Neuronal stem cell (in vitro differentiated cells): Measurements from ENCODE around the gene BMP8B.

ENCODE experiments used
- DNase-seq: peaks from one replicate; pipeline ENCODE4 v3.0.0-alpha.2; 2013; ENCODE audit warnings: low spot score
- H2AFZ ChIP-seq: one replicate; pipeline ENCODE4 v1.6.1; 2013; ENCODE audit warnings: mild to moderate bottlenecking, low read length, inconsistent platforms
- H2AK5ac ChIP-seq: 2 replicates; pipeline ENCODE4 v1.6.1; 2013; ENCODE audit warnings: low read depth, mild to moderate bottlenecking, inconsistent platforms, low read length, moderate library complexity, mixed read lengths
- H2BK120ac ChIP-seq: 2 replicates; pipeline ENCODE4 v1.6.1; 2013; ENCODE audit warnings: low read depth, mild to moderate bottlenecking, inconsistent platforms, low read length, moderate library complexity, mixed read lengths
- H2BK12ac ChIP-seq: one replicate; pipeline ENCODE4 v1.6.1; 2013; ENCODE audit warnings: low read length, inconsistent platforms
- H2BK15ac ChIP-seq: 2 replicates; pipeline ENCODE4 v1.6.1; 2013; ENCODE audit warnings: mild to moderate bottlenecking, low read length, inconsistent platforms, mixed read lengths
- H2BK5ac ChIP-seq: one replicate; pipeline ENCODE4 v1.6.1; 2013; ENCODE audit warnings: inconsistent platforms, mild to moderate bottlenecking, low read length, moderate library complexity
- H3K14ac ChIP-seq: one replicate; pipeline ENCODE4 v1.6.1; 2013; ENCODE audit warnings: low read length, inconsistent platforms
- H3K18ac ChIP-seq: 2 replicates; pipeline ENCODE4 v1.6.1; 2013; ENCODE audit warnings: low read length, inconsistent platforms
- H3K23ac ChIP-seq: 2 replicates; pipeline ENCODE4 v1.6.1; 2013; ENCODE audit warnings: low read depth, mild to moderate bottlenecking, mixed read lengths, low read length, inconsistent platforms; ENCODE audit not compliant: poor library complexity
- H3K27ac ChIP-seq: replicated peaks from 3 replicates; pipeline ENCODE4 v1.5.1; 2013; ENCODE audit warnings: low read length, inconsistent platforms
- H3K27me3 ChIP-seq, 3 experiments: 2 replicates each; pipeline ENCODE4 v1.6.1; 2013; ENCODE audit warnings: low read length in 3 of 3, mild to moderate bottlenecking in 2 of 3, inconsistent platforms in 1 of 3, low read depth in 1 of 3, mixed read lengths in 1 of 3, moderate library complexity in 1 of 3; ENCODE audit not compliant: control insufficient read depth in 3 of 3, insufficient read depth in 3 of 3
- H3K36me3 ChIP-seq, 2 donors: replicated peaks in 1 of 2; 2 replicates each; pipeline ENCODE4 v1.6.1; 2013; ENCODE audit warnings: low read length in 2 of 2; ENCODE audit not compliant: control insufficient read depth in 2 of 2, insufficient read depth in 2 of 2
- H3K4ac ChIP-seq: 2 replicates; pipeline ENCODE4 v1.6.1; 2013; ENCODE audit warnings: inconsistent platforms, mild to moderate bottlenecking, low read length, moderate library complexity
- H3K4me1 ChIP-seq, 2 donors: 1 replicate in 1 of 2; 2 replicates in 1 of 2; pipeline ENCODE4 v1.6.1; 2013; ENCODE audit warnings: low read length in 2 of 2, low read depth in 1 of 2; ENCODE audit not compliant: control insufficient read depth in 2 of 2, insufficient read depth in 1 of 2
- H3K4me2 ChIP-seq: one replicate; pipeline ENCODE4 v1.6.1; 2013; ENCODE audit warnings: mild to moderate bottlenecking, low read length, inconsistent platforms; ENCODE audit not compliant: insufficient read depth, poor library complexity, severe bottlenecking
- H3K4me3 ChIP-seq, 2 donors: 2 replicates each; pipeline ENCODE4 v1.5.1; 2013; ENCODE audit warnings: low read length in 2 of 2, mild to moderate bottlenecking in 2 of 2, inconsistent platforms in 1 of 2, moderate library complexity in 1 of 2
- H3K79me1 ChIP-seq: one replicate; pipeline ENCODE4 v1.6.1; 2013; ENCODE audit warnings: low read depth, mild to moderate bottlenecking, inconsistent platforms, low read length, moderate library complexity
- H3K9ac ChIP-seq: one replicate; pipeline ENCODE4 v1.6.1; 2013; ENCODE audit warnings: mild to moderate bottlenecking, low read depth, low read length, inconsistent platforms; ENCODE audit not compliant: poor library complexity
- H3K9me3 ChIP-seq, 2 donors: replicated peaks in 1 of 2; 2 replicates each; pipeline versions ENCODE3 to v1.6.1; 2013; ENCODE audit warnings: low read length in 2 of 2, mild to moderate bottlenecking in 2 of 2, inconsistent platforms in 1 of 2, low read depth in 1 of 2, mixed read lengths in 1 of 2, moderate library complexity in 1 of 2; ENCODE audit not compliant: control insufficient read depth in 2 of 2, insufficient read depth in 1 of 2
- H4K8ac ChIP-seq: one replicate; pipeline ENCODE4 v1.6.1; 2013; ENCODE audit warnings: low read depth, mild to moderate bottlenecking, inconsistent platforms, low read length, moderate library complexity
- H4K91ac ChIP-seq: one replicate; pipeline ENCODE4 v1.6.1; 2013; ENCODE audit warnings: low read length, low read depth, mild to moderate bottlenecking, inconsistent platforms; ENCODE audit not compliant: poor library complexity
- WGBS, 2 donors: extraction: QIAGEN DNeasy Blood & Tissue Kit; methylation state at CpG; one replicate each; pipeline ENCODE4 v1.1.7; 2013; ENCODE audit warnings: missing lambda C conversion rate in 2 of 2, mixed read lengths in 1 of 2; ENCODE audit not compliant: insufficient read length in 2 of 2, insufficient replicate concordance in 1 of 2; ENCODE audit errors: extremely low coverage in 2 of 2; 5-methylcytosine and 5-hydroxymethylcytosine counted together

Gene BMP8B

GRCh38 chr1:39802496-39803260 is 14.0 kb upstream of the BMP8B start:
- H3K23ac ChIP-seq, result no peak overlapping the region
- no peaks in the 10 kb centered on the region for H3K79me1 ChIP-seq
- H3K14ac ChIP-seq, result no peak overlapping the region

GRCh38 chr1:39800471-39800835 is 11.8 kb upstream of the BMP8B start:
- Histone ChIP-seq H2AK5ac (no peak overlapping the region), H4K8ac (no peak overlapping the region), H2AFZ (no peak overlapping the region), H3K4me3 (no peak overlapping the region), H2BK120ac (no peak overlapping the region), H3K23ac (no peak overlapping the region), H3K18ac (no peak overlapping the region), H3K27me3 (peaks cover 0 to 6% (median 0%) of the 10 kb centered on the region in 3 experiments), H3K9ac (no peak overlapping the region), H4K91ac (no peak overlapping the region), H3K4ac (no peak overlapping the region), H2BK5ac (no peak overlapping the region), H3K79me1 (no peaks in the 10 kb centered on the region), H3K4me1 (peaks cover 0 to 1% of the 10 kb centered on the region in 2 donors), H3K27ac (no peak overlapping the region), H3K9me3 (no peaks in the 10 kb centered on the region), H3K4me2 (no peak overlapping the region), H3K36me3 (no peaks in the 10 kb centered on the region), H3K14ac (no peak overlapping the region), H2BK15ac (no peak overlapping the region), H2BK12ac (no peak overlapping the region)
- no CpG with 5 or more reads among the region's 3 CpGs for WGBS, 2 donors
- DNase-seq, result no peak

More at GRCh38 chr1:39802496-39803260, 14.0 kb upstream of the BMP8B start:
- Histone ChIP-seq H3K18ac (no peak overlapping the region), H4K8ac (no peak overlapping the region), H3K27ac (no peak overlapping the region), H3K9ac (no peak overlapping the region), H4K91ac (no peak overlapping the region), H3K4ac (no peak overlapping the region), H2BK15ac (no peak overlapping the region), H3K27me3 (peaks cover 0 to 3% (median 0%) of the 10 kb centered on the region in 3 experiments), H3K4me1 (peaks cover 0 to 1% of the 10 kb centered on the region in 2 donors), H2BK12ac (no peak overlapping the region), H3K4me3 (no peak overlapping the region), H2AFZ (peak overlapping the region; percentile 53), H2AK5ac (no peak overlapping the region), H2BK5ac (no peak overlapping the region), H3K9me3 (no peaks in the 10 kb centered on the region), H2BK120ac (no peak overlapping the region), H3K4me2 (no peak overlapping the region), H3K36me3 (no peaks in the 10 kb centered on the region)
- no peak for DNase-seq
- WGBS, 2 donors, result no CpG with 5 or more reads among the region's 14 CpGs

- Histone ChIP-seq H3K4me2 (no peak overlapping the region), H3K36me3 (no peaks in the 10 kb centered on the region), H4K8ac (no peak overlapping the region), H3K4me1 (peaks cover 0 to 1% of the 10 kb centered on the region in 2 donors), H2BK5ac (no peak overlapping the region), H2AFZ (no peak overlapping the region), H3K27me3 (peaks cover 0 to 6% (median 0%) of the 10 kb centered on the region in 3 experiments), H3K9ac (no peak overlapping the region), H3K9me3 (no peaks in the 10 kb centered on the region), H4K91ac (no peak overlapping the region), H3K18ac (no peak overlapping the region), H3K23ac (no peak overlapping the region), H3K14ac (no peak overlapping the region), H2AK5ac (no peak overlapping the region), H3K4me3 (no peak overlapping the region), H2BK15ac (no peak overlapping the region), H3K79me1 (no peaks in the 10 kb centered on the region), H3K4ac (no peak overlapping the region), H2BK12ac (no peak overlapping the region), H3K27ac (no peak overlapping the region), H2BK120ac (no peak overlapping the region)
- DNase-seq, result peak; percentile 58
- WGBS, 2 donors, result no CpG with 5 or more reads among the region's 8 CpGs
Observed at GRCh38 chr1:39799770-39800470, 11.3 kb upstream of the BMP8B start.
